DMS153 treated with DMSO at 0.1 percent for 48 hours (cell line): ENCODE measurements around the gene DHRS12.
A peak's percentile ranks its signal among the peaks of the same experiment; 100 is the strongest.

Experiments
- DNase-seq: peaks from one replicate; lab custom pipeline; 2025; ENCODE audit not compliant: unreplicated experiment; lab: John Stamatoyannopoulos, UW

The DHRS12 gene

GRCh38 chr13:51811920-51812451 lies 8.0 kb upstream of the DHRS12 start:
- DNase-seq: no peak

GRCh38 chr13:51811046-51811445 lies 7.1 kb upstream of the DHRS12 start:
- DNase-seq: no peak

GRCh38 chr13:51808811-51809210 lies 4.8 kb upstream of the DHRS12 start:
- no peak for DNase-seq

- DNase-seq: no peak
Observed at GRCh38 chr13:51807041-51807440, 3.1 kb upstream of the DHRS12 start.

GRCh38 chr13:51806566-51806965 lies 2.6 kb upstream of the DHRS12 start:
- peak; percentile 5 for DNase-seq

GRCh38 chr13:51805925-51806324 lies 2.0 kb upstream of the DHRS12 start:
- DNase-seq: no peak

- DNase-seq: no peak
Observed at GRCh38 chr13:51805313-51805712, 1.4 kb upstream of the DHRS12 start.

GRCh38 chr13:51804295-51805172 lies 571 bp upstream of the DHRS12 start:
- DNase-seq: no peak

- DNase-seq: no peak
Observed at GRCh38 chr13:51802631-51803418, 1.1 kb downstream of the DHRS12 start.

- peak; percentile 89 for DNase-seq
Observed at GRCh38 chr13:51801631-51802099, 2.3 kb downstream of the DHRS12 start.

GRCh38 chr13:51800486-51800885 lies 3.5 kb downstream of the DHRS12 start:
- DNase-seq: no peak

- no peak for DNase-seq
Observed at GRCh38 chr13:51799261-51799660, 4.7 kb downstream of the DHRS12 start.

- DNase-seq: peak; percentile 81
Observed at GRCh38 chr13:51797664-51798488, 6.1 kb downstream of the DHRS12 start.

GRCh38 chr13:51796546-51796945 lies 7.4 kb downstream of the DHRS12 start:
- no peak for DNase-seq

- DNase-seq: no peak
Observed at GRCh38 chr13:51795419-51795818, 8.5 kb downstream of the DHRS12 start.

- no peak for DNase-seq
Observed at GRCh38 chr13:51794964-51795363, 9.0 kb downstream of the DHRS12 start.

GRCh38 chr13:51793570-51794271 lies 10.2 kb downstream of the DHRS12 start:
- no peak for DNase-seq

- DNase-seq: no peak
Observed at GRCh38 chr13:51786425-51787265, 17.3 kb downstream of the DHRS12 start.

- DNase-seq: peak; percentile 82
Observed at GRCh38 chr13:51785712-51786424, 18.1 kb downstream of the DHRS12 start.
